ENCODE results near the gene HOXD4.

- no peak for TF ChIP-seq POLR2AphosphoS5 (IDR thresholded peaks at IDR 0.05; ENCODE audit: low read depth, low read length)
- no peak for TF ChIP-seq RXRA (IDR thresholded peaks at IDR 0.05; ENCODE audit: borderline replicate concordance, low read depth)
- no peak for TF ChIP-seq PBX3 (IDR thresholded peaks at IDR 0.05)
- TF ChIP-seq JUND (IDR thresholded peaks at IDR 0.05): no peak
- no peak for TF ChIP-seq USF1 (IDR thresholded peaks at IDR 0.05; ENCODE audit: borderline replicate concordance, low read depth)
- no peak for TF ChIP-seq RAD21 (IDR thresholded peaks at IDR 0.05; ENCODE audit: low read length)
- TF ChIP-seq CTCF (IDR thresholded peaks at IDR 0.05): no peak
- TF ChIP-seq GABPA (IDR thresholded peaks at IDR 0.05; ENCODE audit: low read depth): no peak
- no peak for TF ChIP-seq RFX5 (IDR thresholded peaks at IDR 0.05; ENCODE audit: low read length)
- TF ChIP-seq REST (IDR thresholded peaks at IDR 0.05; ENCODE audit: low read depth, low read length): no peak
- TF ChIP-seq TAF1 (IDR thresholded peaks at IDR 0.05; ENCODE audit: borderline replicate concordance, low read depth, low read length): no peak
- TF ChIP-seq USF2 (IDR thresholded peaks at IDR 0.05; ENCODE audit: borderline replicate concordance, low read depth, low read length): no peak
These were observed 11.5 kb upstream of the HOXD4 start for GRCh38 chr2:176139661-176140512.

All from SK-N-SH (cell line).